ENCODE data around the gene AKT1. TPM values are rescaled to one million over a fixed set of nuclear protein-coding genes. Genes with fewer than 3 reads are reported as not detected.

AKT1 gene
- total RNA-seq, 1 donor from 2014 or later: 141 TPM

- intact Hi-C loops (cut with micrococcal nuclease): no loop called here
Observed at GRCh38 chr14:104775073-104775489, 20.5 kb downstream of the AKT1 start.

GRCh38 chr14:104774453-104775072, 21.0 kb downstream of the AKT1 start:
- intact Hi-C loops (cut with micrococcal nuclease): no loop called here

GRCh38 chr14:104773505-104774452, 21.8 kb downstream of the AKT1 start:
- intact Hi-C loops (cut with micrococcal nuclease): no loop called here

GRCh38 chr14:104772707-104773504, 22.6 kb downstream of the AKT1 start:
- intact Hi-C loops (cut with micrococcal nuclease): no loop called here

- intact Hi-C loops (cut with micrococcal nuclease): no loop called here
Observed at GRCh38 chr14:104771918-104772706, 23.4 kb downstream of the AKT1 start.

GRCh38 chr14:104771374-104771773, 24.2 kb downstream of the AKT1 start:
- intact Hi-C loops (cut with micrococcal nuclease): no loop called here

- intact Hi-C loops (cut with micrococcal nuclease): no loop called here
Observed at GRCh38 chr14:104770851-104771272, 24.7 kb downstream of the AKT1 start.

GRCh38 chr14:104770072-104770579, 25.4 kb downstream of the AKT1 start:
- intact Hi-C loops (cut with micrococcal nuclease): no loop called here

GRCh38 chr14:104769324-104770071, 26.1 kb downstream of the AKT1 start:
- intact Hi-C loops (cut with micrococcal nuclease): loop anchor here (2.0 kb wide), 2 partner anchors 31 to 101 kb away; partner anchors contain the start of gene ZBTB42

- intact Hi-C loops (cut with micrococcal nuclease): loop anchor here (1.0 to 2.0 kb wide), 4 partner anchors 32 to 102 kb away; partner anchors contain the start of genes CEP170B and ZBTB42
Observed at GRCh38 chr14:104768437-104769323, 26.9 kb downstream of the AKT1 start.

- intact Hi-C loops (cut with micrococcal nuclease): no loop called here
Observed at GRCh38 chr14:104767634-104767918, 28.0 kb downstream of the AKT1 start.

- intact Hi-C loops (cut with micrococcal nuclease): no loop called here
Observed at GRCh38 chr14:104766863-104767633, 28.5 kb downstream of the AKT1 start.

GRCh38 chr14:104766256-104766862, 29.2 kb downstream of the AKT1 start:
- intact Hi-C loops (cut with micrococcal nuclease): no loop called here

GRCh38 chr14:104765517-104765916, 30.0 kb downstream of the AKT1 start:
- intact Hi-C loops (cut with micrococcal nuclease): no loop called here

- intact Hi-C loops (cut with micrococcal nuclease): no loop called here
Observed at GRCh38 chr14:104758981-104759969, 36.3 kb downstream of the AKT1 start.

GRCh38 chr14:104757681-104758392, 37.7 kb downstream of the AKT1 start:
- intact Hi-C loops (cut with micrococcal nuclease): no loop called here

All from T-helper 2 cell treated with Interferon-gamma antibody and Interleukin-4, amounts not matched to agents 100 ng/mL and 5 ng/mL, for 36 hours (primary cell).